KOPT-K1 (cell line): ENCODE measurements around the gene DEPDC1B.

Source experiments
- H3K27ac ChIP-seq: fragments of 200-600 bp; sonication (generic); 2 replicates; pipeline ENCODE4 v1.5.1; 2016; ENCODE audit warnings: antibody characterized with exemption, mild to moderate bottlenecking, low read depth, low read length; ENCODE audit not compliant: poor library complexity, severe bottlenecking
- H3K36me3 ChIP-seq: fragments of 200-600 bp; sonication (generic); 2 replicates; pipeline ENCODE4 v1.5.1; 2017; ENCODE audit warnings: antibody characterized with exemption, mild to moderate bottlenecking, low read length, moderate library complexity; ENCODE audit not compliant: insufficient read depth
- H3K9me3 ChIP-seq: fragments of 200-600 bp; sonication (generic); 2 replicates; pipeline ENCODE4 v1.5.1; 2017; ENCODE audit warnings: antibody characterized with exemption, low read length, mild to moderate bottlenecking; ENCODE audit not compliant: insufficient read depth, poor library complexity, severe bottlenecking

DEPDC1B gene

GRCh38 chr5:60549841-60550240 is 150.1 kb downstream of the DEPDC1B start:
- H3K27ac ChIP-seq = no peak overlapping the region
- H3K36me3 ChIP-seq = no peaks in the 10 kb centered on the region
- H3K9me3 ChIP-seq = no peaks in the 10 kb centered on the region
